DND-41 (cell line): ENCODE results near the gene XRCC2.

Source experiments
- CTCF ChIP-seq: IDR thresholded peaks from 2 replicates; pipeline ENCODE4 v1.5.1; 2012; ENCODE audit warnings: borderline replicate concordance, low read length, moderate library complexity, mild to moderate bottlenecking; ENCODE audit not compliant: poor library complexity, severe bottlenecking; ENCODE audit errors: extremely low read depth
- EZH2 ChIP-seq: IDR thresholded peaks from 3 replicates; pipeline ENCODE4 v1.6.1; 2012; ENCODE audit warnings: borderline replicate concordance, low read depth, mild to moderate bottlenecking, moderate library complexity, low read length, inconsistent platforms; ENCODE audit not compliant: severe bottlenecking

GRCh38 chr7:152677808-152678670 is 2.1 kb upstream of the XRCC2 start:
- no peak for TF ChIP-seq CTCF
- TF ChIP-seq EZH2, result no peak
